Measurements from ENCODE around the gene OGDH.
"Not testable (repeated sequence)": the region's sequence is repeated elsewhere in the genome, so short reads cannot be mapped to it uniquely, and the experiment has no call there.

OGDH gene

DNA sequence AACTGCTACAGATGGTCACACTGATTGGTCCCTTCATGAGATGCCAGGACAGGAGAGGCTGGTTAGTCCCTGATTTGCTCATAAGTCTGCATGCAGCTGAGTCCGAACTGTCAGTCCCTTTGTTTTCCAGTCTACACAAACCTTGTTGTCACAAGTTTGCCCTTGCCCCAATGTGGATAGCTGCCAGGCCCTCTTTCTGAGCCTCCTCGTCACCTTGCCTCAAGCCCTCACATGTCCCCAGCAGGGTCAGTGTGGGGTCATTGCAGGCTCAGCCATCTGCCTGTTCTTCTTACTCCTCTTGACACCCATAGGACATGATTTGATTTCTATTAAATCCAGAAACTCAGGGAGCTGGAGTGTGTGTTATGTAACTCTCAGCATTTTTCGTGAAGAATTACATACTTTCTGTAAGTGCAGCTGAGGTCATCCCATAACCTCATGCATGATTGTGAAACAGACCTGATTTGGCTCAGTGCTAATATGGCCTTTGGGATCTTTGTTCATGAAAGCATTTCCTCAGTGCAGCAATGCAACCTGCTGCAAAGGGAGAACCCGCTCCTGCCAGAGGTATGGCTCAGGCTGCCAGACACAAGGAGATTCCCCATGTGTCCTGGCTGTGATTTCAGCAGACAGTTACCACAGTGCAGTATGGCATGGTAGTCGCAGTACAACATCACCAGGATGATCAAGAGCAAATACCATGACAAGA lies 72.2 kb downstream of the OGDH start:
- no peak for DNase-seq

- DNase-seq = no peak
These were observed 75.2 kb downstream of the OGDH start for GRCh38 chr7:44681645-44682044.

GRCh38 chr7:44685723-44686122 lies 79.3 kb downstream of the OGDH start:
- no peak for DNase-seq

- DNase-seq = no peak
These were observed 83.0 kb downstream of the OGDH start for GRCh38 chr7:44689427-44689826.

- DNase-seq = no peak
These were observed 87.3 kb downstream of the OGDH start for GRCh38 chr7:44693641-44694313.

- no peak for DNase-seq
These were observed 87.9 kb downstream of the OGDH start for GRCh38 chr7:44694326-44694725.

- no peak for DNase-seq
These were observed 88.3 kb downstream of the OGDH start for GRCh38 chr7:44694766-44695165.

- no peak for DNase-seq
These were observed 89.3 kb downstream of the OGDH start for GRCh38 chr7:44695756-44696155.

DNA sequence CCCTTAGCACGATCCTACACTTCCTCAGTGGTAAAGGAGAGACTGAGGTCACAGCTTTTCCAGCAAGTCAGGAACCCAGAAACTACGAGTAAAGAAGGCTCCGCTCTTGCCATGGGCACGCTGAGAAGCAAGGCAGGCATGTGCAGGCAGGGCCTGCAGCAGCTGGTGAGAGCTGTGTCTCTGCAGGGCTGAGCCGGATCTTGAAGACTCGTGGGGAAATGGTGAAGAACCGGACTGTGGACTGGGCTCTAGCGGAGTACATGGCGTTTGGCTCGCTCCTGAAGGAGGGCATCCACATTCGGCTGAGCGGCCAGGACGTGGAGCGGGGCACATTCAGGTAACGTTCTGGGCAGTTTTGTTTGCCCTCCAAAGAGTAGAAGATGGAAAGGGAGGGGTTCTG lies 90.3 kb downstream of the OGDH start:
- no peak for DNase-seq

- DNase-seq = no peak
These were observed 91.0 kb downstream of the OGDH start for GRCh38 chr7:44697136-44698045.

- no peak for DNase-seq
These were observed 91.7 kb downstream of the OGDH start for GRCh38 chr7:44698046-44698580.

DNA sequence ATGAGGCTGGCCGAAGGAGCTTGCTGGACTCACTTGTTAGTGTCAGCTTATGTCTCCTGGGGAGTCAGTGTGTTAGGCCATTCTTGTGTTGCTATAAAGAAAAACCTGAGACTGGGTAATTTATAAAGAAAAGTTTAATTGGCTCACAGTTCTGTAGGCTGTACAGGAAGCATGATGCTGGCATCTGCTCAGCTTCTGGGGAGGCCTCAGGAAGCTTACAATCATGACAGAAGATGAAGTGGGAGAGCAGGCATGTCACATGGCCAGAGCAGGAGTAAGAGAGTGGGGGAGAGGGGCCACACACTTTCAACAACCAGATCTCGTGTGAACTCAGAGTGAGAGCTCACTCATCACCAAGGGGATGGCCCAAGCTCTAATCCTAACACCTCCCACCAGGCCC lies 93.2 kb downstream of the OGDH start:
- DNase-seq = not testable (repeated sequence)

DNA sequence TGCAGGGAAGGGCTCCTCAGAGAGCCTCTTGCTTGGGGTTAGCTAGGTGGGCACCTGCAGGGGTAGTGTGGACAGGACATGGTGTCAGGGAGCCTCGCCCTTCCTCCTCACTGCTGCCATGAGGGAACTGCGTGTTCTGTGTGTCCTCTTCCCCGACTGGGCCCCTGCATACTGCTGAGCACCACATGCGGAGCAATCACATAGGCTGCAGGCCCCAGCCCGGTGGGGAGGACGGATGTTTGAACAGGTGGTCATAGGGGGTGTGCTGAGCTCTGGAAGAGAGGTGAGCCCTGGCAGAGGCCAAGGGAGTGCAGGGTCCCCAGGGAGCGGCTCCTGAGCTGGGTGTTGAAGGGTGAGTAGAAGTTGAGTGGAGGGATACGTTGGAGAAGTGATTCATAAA lies 93.9 kb downstream of the OGDH start:
- no peak for DNase-seq

- DNase-seq = not testable (repeated sequence)
These were observed 97.0 kb downstream of the OGDH start for GRCh38 chr7:44703391-44703790.

DNA sequence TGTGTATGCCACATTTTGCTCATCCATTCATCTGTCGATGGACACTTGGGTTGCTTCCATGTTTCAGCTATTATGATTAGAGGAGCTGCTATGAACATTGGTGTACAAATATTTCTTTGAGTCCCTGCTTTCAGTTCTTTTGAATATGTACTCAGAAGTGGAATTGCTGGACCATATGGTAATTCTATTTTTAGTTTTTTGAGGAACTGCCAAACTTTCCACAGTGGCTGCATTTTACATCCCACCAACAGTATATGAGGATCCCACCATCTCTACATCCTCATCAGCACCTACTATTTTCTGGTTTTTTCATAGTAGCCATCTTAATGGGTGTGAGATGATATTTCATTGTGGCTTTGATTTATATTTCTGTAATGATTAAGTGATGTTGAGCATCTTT lies 97.5 kb downstream of the OGDH start:
- no peak for DNase-seq

- no peak for DNase-seq
These were observed 99.0 kb downstream of the OGDH start for GRCh38 chr7:44705434-44705833.

GRCh38 chr7:44706788-44707557 lies 100.5 kb downstream of the OGDH start:
- DNase-seq = no peak

- no peak for DNase-seq
These were observed 101.3 kb downstream of the OGDH start for GRCh38 chr7:44707558-44708230.

GRCh38 chr7:44709011-44709915 lies 102.8 kb downstream of the OGDH start:
- no peak for DNase-seq

GRCh38 chr7:44709945-44710596 lies 103.6 kb downstream of the OGDH start:
- no peak for DNase-seq
